ENCODE measurements around the gene OSTF1.

OSTF1 gene

DNA sequence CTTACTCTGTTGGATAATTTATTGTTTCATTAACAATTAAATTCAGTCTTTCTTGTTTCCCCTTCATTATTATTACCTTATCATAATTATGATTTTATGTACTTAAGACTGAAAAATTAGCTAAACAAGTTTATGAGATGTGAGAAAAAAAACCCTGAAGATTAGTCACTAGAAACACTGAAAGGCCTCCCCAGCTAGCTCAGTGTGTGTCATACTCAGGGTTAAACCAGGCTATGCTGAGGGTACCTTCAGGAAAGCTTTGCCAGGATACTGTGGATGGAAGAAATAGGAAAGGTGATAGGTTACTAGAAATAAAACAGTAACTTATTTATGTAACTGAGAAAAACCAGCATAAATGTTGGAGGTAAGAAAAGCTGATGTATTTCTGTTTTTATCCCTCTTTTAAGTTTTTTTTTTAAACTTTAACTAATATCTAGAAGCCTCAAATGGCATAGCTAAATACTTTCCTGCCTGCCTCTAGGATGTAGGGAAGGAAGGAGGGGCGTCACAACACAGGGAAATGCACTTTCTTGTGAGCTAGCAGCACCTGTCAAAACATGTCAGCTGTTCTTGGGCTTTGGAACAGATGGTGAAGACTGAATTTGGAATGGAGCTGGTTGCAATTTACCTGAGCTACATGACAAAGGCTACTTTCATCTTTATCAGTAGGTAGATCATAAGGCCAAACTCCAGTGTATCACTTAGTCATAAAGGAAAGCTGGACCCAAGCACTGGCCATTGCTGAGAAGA is 24.6 kb upstream of the OSTF1 start:
- Histone ChIP-seq H3K27me3 (replicated peaks) (no peaks in the 10 kb centered on the region), H3K36me3 (replicated peaks) (no peaks in the 10 kb centered on the region), H3K4me3 (ENCODE audit: low read depth, low read length) (no peak overlapping the region), H3K27ac (no peak overlapping the region)
- no peak for DNase-seq
- TF ChIP-seq, protein P1, sequence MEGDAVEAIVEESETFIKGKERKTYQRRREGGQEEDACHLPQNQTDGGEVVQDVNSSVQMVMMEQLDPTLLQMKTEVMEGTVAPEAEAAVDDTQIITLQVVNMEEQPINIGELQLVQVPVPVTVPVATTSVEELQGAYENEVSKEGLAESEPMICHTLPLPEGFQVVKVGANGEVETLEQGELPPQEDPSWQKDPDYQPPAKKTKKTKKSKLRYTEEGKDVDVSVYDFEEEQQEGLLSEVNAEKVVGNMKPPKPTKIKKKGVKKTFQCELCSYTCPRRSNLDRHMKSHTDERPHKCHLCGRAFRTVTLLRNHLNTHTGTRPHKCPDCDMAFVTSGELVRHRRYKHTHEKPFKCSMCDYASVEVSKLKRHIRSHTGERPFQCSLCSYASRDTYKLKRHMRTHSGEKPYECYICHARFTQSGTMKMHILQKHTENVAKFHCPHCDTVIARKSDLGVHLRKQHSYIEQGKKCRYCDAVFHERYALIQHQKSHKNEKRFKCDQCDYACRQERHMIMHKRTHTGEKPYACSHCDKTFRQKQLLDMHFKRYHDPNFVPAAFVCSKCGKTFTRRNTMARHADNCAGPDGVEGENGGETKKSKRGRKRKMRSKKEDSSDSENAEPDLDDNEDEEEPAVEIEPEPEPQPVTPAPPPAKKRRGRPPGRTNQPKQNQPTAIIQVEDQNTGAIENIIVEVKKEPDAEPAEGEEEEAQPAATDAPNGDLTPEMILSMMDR (IDR thresholded peaks at IDR 0.05; ENCODE audit: low read depth, low read length, missing control alignments) = no peak
- in situ Hi-C loops (cut with HindIII; ENCODE audit: low pct_ligation_motif_present, low sequenced_read_pairs) = no loop called here

DNA sequence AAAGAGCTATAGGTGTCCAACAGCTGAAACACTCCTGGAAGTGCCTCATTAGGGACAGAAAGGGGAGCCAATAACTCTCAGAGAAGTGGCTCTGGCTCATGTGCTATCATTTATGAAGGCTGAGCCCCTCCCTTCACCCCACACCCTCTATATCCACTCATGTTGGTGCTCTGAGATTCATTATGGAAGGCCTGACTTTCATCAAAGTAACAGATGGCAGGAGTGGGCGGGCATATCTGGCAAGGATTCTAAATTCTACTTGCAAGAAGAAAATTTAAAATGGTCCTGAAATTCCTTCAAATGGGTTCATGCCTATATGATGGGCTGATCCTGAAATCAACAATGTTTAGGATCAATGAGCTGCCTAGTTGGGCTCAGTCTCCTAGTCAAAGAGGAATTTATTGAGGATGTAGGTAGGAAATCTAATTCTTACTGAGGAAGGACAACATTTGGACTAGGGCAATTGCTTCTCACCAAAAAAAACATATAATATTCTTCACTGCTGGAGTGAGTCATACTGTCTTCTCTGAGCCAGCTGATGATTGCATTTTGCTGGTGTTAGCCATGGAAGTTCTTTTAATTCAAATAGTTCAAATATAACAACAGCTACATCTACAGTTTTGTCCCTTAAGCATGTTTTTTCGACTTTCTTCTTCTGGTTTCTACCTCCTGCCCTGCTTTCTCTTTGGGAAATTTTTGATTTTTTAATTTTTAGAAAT is 23.8 kb upstream of the OSTF1 start:
- H3K36me3 ChIP-seq (replicated peaks) = no peaks in the 10 kb centered on the region
- in situ Hi-C loops (cut with HindIII; ENCODE audit: low pct_ligation_motif_present, low sequenced_read_pairs) = no loop called here
- no peak overlapping the region for H3K4me3 ChIP-seq (ENCODE audit: low read depth, low read length)
- no peak for DNase-seq
- TF ChIP-seq, protein P1 (IDR thresholded peaks at IDR 0.05; ENCODE audit: low read depth, low read length, missing control alignments) = no peak
- H3K27me3 ChIP-seq (replicated peaks) = no peaks in the 10 kb centered on the region
- H3K27ac ChIP-seq = no peak overlapping the region

DNA sequence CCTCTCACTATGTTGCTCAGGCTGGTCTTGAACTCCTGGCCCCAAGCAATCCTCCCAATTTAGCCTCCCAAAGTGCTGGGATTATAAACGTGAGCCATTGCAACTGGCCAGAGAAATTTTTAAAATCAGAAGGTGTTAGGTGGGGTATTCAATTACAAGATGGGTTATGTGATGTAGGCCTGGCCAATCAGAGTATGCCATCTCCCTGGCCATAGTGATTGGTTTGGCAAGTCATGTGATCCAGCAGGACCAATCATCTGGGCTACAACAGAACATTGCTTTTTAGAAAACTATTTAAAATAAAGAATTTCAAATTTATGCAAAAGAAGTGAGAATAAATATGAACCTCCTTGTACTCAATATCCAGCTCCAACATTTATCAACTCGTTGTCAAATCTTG is 22.8 kb upstream of the OSTF1 start:
- no peaks in the 10 kb centered on the region for H3K27me3 ChIP-seq (replicated peaks)
- in situ Hi-C loops (cut with HindIII; ENCODE audit: low pct_ligation_motif_present, low sequenced_read_pairs) = no loop called here
- DNase-seq = no peak
- no peaks in the 10 kb centered on the region for H3K36me3 ChIP-seq (replicated peaks)
- H3K27ac ChIP-seq = no peak overlapping the region
- H3K4me3 ChIP-seq (ENCODE audit: low read depth, low read length) = no peak overlapping the region
- TF ChIP-seq, protein P1 (IDR thresholded peaks at IDR 0.05; ENCODE audit: low read depth, low read length, missing control alignments) = no peak

DNA sequence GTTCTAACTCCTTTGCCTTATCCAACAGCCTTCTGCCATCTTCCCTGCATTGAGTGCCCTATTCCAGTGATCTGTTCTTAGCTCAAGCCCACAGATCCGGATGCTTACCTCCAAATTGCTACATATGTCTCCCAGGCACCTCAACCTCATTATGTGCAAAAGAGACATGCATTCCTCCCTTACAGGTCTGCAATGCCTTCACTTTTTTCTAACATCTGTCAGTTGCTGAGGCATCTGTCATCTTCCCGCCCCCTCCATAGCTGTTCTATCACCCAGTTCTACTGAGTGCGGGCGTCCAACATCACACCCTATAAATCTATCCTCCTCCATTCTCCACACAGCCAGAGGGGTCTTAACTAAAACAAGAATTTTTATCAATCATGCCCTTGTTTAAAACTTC is 20.4 kb upstream of the OSTF1 start:
- H3K27me3 ChIP-seq (replicated peaks) = no peaks in the 10 kb centered on the region
- TF ChIP-seq, protein P1 (IDR thresholded peaks at IDR 0.05; ENCODE audit: low read depth, low read length, missing control alignments) = no peak
- H3K36me3 ChIP-seq (replicated peaks) = no peaks in the 10 kb centered on the region
- DNase-seq = no peak
- no peak overlapping the region for H3K4me3 ChIP-seq (ENCODE audit: low read depth, low read length)
- H3K27ac ChIP-seq = no peak overlapping the region
- in situ Hi-C loops (cut with HindIII; ENCODE audit: low pct_ligation_motif_present, low sequenced_read_pairs) = no loop called here

DNA sequence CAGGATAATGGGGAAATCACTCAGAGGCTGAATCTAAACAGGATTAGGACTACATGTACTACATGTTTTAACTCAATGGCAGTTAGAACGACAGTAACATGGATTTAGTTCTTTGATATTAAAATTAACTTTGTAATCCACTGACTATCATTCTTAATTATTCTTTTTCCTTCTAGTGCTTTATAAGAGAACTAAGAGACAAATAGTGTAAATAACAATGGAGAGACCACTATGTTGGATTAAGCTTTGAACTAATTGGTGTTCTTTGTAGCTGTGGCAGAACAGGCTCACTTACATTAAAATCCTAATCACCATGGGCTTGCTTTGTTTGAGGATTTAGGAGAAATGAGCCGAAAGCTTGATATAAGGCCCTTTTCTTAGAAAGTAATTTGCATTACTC is 19.1 kb upstream of the OSTF1 start:
- no peak for DNase-seq
- in situ Hi-C loops (cut with HindIII; ENCODE audit: low pct_ligation_motif_present, low sequenced_read_pairs) = no loop called here
- H3K36me3 ChIP-seq (replicated peaks) = no peaks in the 10 kb centered on the region
- TF ChIP-seq, protein P1 (IDR thresholded peaks at IDR 0.05; ENCODE audit: low read depth, low read length, missing control alignments) = no peak
- no peak overlapping the region for H3K27ac ChIP-seq
- H3K27me3 ChIP-seq (replicated peaks) = no peaks in the 10 kb centered on the region
- no peak overlapping the region for H3K4me3 ChIP-seq (ENCODE audit: low read depth, low read length)

Data from brain microvascular endothelial cell (primary cell).